Stimulated activated CD4-positive, alpha-beta T cell treated with anti-CD3 and anti-CD28 coated beads, TNF-alpha, amount 100 ng/mL, for 4 hours (primary cell): Measurements from ENCODE around the gene GBF1.
A peak's percentile ranks its signal among the peaks of the same experiment; 100 is the strongest.

Source experiments
- DNase-seq, 3 experiments: peaks; one replicate each; pipeline ENCODE4 v3.0.0-alpha.2; 2020; ENCODE audit warnings: low read depth in 3 of 3

The GBF1 gene

DNA sequence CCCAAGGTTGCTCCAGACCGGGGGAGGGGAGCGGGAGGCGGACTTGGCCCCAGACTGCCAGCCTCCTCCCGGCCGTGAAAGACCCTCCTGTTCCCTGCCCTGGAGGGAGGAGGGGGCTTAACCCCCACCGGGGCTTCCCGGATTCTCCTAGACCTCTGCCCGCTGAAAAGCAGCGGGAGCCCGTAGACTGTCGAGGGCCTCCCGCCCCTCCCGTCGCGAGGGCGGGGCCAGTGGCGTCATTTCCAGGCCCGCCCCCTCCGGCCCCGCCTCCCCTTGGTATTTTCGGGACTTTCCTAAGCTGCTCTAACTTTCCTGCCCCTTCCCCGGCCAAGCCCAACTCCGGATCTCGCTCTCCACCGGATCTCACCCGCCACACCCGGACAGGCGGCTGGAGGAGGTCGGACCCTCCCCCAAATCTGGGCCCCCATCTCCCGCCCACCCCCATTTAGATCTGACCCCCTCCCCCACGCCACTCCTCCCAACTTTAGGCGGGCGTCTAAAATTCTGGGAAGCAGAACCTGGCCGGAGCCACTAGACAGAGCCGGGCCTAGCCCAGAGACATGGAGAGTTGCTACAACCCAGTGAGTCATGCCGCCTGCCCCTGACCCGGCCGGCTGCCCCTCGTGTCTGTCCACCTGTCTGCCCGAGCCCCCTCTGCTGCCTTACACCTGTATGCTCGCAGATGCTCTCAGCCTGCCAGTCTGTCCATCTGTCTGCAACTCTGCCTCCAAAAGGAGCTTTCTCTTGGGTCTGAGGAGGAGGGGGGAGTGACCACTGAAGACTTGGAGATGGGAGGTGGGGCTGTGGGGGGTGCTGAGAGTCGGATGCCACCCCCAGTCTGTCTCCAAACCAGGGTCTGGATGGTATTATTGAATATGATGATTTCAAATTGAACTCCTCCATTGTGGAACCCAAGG is 150.3 kb downstream of the GBF1 start, which contains the start of gene NFKB2:
Gene NFKB2, plus strand, starts transcription at position 306 of the 917 bp plus-strand sequence. Its CDS starts 255 bp downstream, at position 561.
- peak; percentile 86 to 94 (median 88) for DNase-seq

DNA sequence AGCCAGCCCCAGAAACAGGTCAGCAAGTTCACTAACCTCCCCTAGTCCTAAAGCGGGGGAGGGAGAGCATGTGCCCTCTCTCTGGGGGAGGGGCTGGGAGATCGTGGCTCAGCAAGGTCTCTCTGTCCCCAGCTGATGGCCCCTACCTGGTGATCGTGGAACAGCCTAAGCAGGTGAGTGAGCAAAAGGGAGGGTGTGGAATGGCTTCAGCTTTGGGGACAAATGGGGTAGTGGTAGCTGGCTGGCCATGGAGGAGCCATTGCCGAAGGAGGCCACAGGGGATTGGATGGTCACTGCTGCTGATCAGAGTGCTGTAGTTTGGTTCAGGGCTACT is 151.0 kb downstream of the GBF1 start:
- DNase-seq = no peak

- no peak for DNase-seq
Measured at GRCh38 chr10:102396730-102397151, 151.4 kb downstream of the GBF1 start.

- no peak for DNase-seq
Measured at GRCh38 chr10:102397222-102398171, 152.2 kb downstream of the GBF1 start.

DNA sequence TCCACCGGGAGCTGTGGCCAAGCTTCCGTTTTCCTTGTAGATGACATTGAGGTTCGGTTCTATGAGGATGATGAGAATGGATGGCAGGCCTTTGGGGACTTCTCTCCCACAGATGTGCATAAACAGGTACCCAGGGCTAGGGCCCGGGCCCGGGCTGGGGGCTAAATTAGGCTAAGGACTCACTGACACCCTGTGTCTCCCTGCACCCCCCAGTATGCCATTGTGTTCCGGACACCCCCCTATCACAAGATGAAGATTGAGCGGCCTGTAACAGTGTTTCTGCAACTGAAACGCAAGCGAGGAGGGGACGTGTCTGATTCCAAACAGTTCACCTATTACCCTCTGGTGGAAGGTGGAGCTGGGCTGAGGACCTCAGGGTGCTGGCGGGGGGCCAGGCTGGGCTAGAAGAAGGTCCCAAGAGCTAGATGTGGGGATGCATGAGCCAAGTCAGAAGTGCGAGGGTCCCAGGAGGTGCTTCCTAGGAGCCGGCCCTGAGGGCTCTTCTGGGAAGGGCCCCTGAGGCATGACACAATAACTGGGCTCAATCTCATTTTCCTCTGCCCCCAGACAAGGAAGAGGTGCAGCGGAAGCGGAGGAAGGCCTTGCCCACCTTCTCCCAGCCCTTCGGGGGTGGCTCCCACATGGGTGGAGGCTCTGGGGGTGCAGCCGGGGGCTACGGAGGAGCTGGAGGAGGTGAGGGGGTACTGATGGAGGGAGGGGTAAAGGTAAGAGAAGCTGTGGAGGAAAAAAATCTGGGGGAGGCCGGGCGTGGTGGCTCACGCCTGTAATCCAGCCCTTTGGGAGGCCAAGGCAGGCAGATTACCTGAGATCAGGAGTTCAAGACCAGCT is 153.1 kb downstream of the GBF1 start:
- no peak for DNase-seq

GRCh38 chr10:102399217-102400021 is 154.1 kb downstream of the GBF1 start:
- DNase-seq = peak; percentile 67 to 75 (median 74)

DNA sequence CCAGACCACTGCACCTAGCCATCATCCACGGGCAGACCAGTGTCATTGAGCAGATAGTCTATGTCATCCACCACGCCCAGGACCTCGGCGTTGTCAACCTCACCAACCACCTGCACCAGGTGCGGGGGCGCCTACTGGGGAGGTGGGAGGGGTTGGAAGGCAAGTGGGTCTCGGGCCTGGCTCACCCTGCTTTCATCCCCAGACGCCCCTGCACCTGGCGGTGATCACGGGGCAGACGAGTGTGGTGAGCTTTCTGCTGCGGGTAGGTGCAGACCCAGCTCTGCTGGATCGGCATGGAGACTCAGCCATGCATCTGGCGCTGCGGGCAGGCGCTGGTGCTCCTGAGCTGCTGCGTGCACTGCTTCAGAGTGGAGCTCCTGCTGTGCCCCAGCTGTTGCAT is 154.7 kb downstream of the GBF1 start:
- DNase-seq = no peak

DNA sequence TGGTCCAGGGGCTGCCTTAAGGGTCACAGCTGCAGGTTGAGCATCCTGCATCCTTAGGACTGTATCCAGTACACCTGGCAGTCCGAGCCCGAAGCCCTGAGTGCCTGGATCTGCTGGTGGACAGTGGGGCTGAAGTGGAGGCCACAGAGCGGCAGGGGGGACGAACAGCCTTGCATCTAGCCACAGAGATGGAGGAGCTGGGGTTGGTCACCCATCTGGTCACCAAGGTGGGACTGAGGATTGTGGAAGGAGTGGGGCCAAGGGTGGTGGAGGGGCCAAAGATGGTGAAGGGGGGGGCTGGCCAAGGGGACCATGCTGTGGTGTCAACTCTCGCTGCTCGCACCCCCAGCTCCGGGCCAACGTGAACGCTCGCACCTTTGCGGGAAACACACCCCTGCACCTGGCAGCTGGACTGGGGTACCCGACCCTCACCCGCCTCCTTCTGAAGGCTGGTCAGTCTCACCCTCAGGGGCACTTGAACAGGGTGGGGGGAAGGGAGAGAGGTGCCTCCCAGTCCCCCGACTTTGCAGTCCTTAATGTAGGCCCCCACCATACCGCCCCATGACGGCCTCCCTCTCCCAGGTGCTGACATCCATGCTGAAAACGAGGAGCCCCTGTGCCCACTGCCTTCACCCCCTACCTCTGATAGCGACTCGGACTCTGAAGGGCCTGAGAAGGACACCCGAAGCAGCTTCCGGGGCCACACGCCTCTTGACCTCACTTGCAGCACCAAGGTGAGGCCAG is 155.4 kb downstream of the GBF1 start:
- DNase-seq = no peak

- DNase-seq = no peak
Measured at GRCh38 chr10:102401342-102401654, 156.0 kb downstream of the GBF1 start.

DNA sequence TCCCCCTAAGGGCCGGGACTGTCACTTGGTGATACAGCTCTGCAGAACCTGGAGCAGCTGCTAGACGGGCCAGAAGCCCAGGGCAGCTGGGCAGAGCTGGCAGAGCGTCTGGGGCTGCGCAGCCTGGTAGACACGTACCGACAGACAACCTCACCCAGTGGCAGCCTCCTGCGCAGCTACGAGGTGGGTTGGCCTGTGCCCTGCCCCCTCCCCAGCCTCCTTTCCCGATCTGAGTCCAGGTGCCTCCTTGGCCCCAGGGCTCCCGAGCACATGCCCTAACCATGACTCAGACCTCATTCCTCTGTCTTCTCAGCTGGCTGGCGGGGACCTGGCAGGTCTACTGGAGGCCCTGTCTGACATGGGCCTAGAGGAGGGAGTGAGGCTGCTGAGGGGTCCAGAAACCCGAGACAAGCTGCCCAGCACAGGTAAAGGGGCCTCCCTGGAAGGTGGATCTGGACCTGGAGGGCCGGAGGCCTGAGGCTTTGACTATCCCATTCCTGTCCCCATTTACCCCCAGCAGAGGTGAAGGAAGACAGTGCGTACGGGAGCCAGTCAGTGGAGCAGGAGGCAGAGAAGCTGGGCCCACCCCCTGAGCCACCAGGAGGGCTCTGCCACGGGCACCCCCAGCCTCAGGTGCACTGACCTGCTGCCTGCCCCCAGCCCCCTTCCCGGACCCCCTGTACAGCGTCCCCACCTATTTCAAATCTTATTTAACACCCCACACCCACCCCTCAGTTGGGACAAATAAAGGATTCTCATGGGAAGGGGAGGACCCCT is 156.6 kb downstream of the GBF1 start:
- no peak for DNase-seq

DNA sequence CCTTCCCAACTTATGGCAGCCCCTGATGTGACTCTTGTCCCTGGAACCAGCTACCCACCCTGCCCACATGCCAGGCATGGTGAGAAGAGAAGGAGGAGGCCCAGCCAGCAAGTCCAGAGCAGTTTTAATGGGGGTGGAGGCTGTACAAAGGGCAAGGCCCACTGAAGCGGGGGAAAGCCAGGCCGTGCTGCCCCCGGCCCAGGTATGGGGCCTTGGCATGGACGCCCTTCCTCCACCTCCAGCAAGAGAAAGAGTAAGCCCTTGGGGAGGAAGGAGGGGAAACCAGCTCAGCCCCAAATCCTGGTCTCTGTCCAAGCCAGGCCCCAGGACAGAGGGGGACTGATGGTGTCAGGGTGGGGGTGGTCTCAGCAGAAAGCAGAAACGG is 157.2 kb downstream of the GBF1 start:
- no peak for DNase-seq

GRCh38 chr10:102403115-102403514 is 157.8 kb downstream of the GBF1 start:
- DNase-seq = no peak

DNA sequence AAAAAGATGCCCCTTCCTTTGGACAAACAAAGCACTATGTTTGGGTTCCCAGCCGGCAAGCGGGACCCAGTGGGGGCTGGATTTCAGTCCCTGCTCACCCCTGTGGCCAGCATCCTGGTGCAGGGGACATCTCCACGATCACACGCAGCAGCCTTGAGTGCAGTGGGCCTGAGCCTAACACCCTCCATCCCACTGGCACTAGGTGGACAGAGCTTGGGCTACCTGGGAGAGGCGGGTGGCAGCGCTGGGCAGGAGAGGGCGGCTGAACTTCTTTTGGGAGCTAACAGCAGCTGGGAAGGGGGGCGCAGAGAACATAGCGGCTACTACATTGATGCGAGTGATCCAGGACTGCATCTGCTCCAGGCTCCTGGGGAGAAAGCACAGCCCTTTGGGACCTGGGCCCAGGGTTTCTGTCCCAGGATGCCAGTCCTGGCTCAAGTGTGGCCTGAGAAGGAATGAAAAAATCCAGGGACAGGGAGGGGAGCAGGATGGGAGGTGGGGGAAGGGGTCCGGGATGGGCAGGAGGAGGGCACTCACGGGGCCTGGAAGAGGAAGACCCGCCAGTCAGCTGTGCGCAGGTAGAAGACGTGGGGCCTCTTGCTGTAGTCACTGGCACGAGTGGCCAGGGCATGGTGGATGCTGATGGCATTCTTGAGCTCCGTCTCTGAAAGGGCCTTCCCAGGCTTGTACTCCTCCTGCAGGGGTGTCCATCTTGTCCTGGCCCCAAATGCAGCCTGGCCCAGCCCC is 159.2 kb downstream of the GBF1 start:
- no peak for DNase-seq

- no peak for DNase-seq
Measured at GRCh38 chr10:102405108-102405571, 159.8 kb downstream of the GBF1 start.

- DNase-seq = no peak
Measured at GRCh38 chr10:102405632-102406031, 160.3 kb downstream of the GBF1 start.

- DNase-seq = no peak
Measured at GRCh38 chr10:102406815-102407214, 161.5 kb downstream of the GBF1 start.

DNA sequence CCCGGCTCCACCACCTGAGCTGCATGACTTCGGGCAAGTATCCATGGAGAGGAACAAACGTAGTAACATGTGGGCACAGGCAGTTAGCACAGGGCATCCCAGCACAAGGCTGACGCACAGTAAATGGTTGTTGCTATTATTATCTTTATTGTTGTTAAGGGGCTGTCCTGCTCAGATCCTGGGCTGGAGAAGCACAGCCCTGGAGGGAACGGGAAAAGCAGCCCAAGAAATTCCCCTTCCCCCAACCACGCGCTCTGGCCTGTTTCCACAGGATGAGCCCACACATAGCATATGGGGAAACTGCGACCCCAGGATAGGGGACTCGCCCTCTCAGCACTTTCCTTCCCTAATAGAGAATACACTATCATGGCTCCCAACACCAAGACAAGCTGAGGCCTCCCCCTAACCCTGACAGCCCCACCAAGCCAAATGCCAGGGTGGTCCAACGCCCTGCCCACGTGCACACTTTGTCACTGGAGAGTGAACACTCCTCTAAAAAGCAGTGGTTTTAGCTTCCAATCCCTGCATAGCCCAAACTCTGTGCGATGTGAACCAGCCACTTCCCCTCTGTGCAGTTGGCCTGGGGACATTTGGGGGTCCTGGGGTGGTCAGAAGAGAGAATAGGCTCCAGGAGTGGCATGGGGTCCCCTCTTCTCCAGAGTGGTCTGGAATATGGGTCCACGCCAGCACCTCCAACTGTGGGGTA is 162.2 kb downstream of the GBF1 start:
- no peak for DNase-seq
